GM19099 (cell line): ENCODE measurements around the gene RPN2.

Experiments used
- POLR2A ChIP-seq: IDR thresholded peaks from 3 replicates; pipeline ENCODE4 v1.6.1; 2011; ENCODE audit warnings: low read depth; ENCODE audit not compliant: insufficient read length; ENCODE audit errors: extremely low read depth

RPN2 gene

DNA sequence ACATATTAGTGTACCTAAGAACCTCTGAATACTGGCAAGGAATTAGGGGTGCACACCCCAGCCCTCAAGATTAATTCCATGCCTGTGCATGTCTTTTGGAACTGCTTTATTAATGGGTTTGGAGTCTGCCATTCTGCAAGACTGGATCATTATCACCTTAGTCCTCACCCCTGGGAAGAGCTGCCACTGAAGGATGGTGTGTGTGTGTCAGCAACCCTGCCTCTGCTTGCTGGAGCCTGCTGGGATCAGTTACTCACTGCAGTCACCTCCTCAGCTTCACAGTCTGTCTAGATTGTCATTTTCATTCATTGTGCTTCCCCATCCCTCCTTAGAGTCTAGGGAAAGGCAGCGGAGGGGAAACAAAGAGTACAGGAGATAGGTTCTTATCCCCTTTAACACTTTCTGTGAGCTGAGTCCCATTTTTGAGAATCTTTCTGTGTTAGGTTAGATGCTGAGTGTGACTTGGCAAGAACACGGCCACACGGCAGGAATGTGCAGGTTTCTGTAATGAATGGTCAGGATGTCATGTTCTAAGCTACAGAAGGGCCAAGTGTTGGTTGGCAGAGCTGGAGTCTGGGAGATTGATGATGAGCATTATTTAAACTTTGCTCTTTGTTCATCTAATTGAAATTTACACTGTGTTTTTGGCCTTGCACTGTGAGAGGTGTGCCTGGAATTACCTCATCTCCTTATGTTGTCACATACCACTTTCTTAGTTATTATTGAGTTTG is 61.4 kb downstream of the RPN2 start:
- TF ChIP-seq POLR2A = no peak

DNA sequence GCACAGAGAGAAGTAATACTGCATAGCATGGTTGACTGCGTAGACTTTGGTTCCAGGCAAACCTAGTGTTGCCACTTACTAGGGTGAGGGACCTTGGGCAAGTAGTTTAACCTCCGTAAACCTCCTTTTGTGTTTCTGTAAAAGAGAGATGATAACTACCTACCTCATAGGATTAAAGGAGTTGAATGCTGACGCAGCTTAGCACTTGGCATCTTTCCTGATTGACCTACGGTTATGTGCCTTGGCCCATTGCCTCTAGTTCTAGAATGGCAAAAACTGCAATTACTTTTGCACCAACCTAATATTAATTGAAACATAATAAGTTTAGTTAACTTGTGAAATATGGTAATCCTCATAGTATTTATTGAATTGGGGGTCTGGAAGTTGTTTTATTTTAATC is 63.4 kb downstream of the RPN2 start:
- TF ChIP-seq POLR2A = no peak

DNA sequence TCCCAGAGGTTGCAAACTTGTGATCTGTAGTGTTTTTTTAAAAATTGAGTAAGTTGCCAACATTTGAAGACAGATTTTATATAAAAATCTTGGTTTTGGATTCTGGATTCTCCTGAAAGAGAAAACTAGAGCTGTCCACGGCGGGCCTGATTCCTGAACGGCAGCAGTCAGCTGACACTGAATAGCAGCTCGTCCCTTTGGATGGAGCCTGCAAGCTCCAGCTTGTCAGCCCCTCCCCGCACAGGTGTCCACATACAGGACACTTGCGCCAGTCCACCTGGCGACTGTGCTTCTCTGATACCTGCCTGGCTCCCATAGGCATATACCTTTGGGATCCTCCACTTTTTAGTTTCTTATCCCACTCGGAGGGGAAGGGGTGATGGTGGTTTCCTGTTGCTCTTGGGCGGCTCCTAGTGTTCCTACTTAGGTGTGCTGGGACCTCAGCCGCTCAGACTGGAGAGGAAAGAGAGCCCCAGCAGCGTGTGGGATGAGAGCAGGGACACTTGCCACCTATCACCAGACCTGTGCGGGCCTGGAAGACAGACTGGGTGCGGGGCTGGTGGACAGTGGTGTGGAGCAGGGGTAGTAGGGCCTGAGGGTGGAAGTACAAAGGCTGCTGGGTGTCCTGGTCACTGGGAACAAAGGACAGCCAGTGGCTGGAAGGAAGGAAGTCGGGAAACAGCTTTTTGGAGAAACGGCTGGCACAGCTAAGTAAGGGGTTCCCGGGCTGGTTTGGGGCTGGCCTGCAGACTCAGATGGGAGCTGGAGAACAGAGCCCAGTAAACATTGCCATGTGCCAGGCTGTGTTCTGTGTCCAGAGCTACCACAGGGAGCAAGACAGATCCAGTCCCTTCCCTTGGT is 64.2 kb downstream of the RPN2 start:
- TF ChIP-seq POLR2A = no peak

DNA sequence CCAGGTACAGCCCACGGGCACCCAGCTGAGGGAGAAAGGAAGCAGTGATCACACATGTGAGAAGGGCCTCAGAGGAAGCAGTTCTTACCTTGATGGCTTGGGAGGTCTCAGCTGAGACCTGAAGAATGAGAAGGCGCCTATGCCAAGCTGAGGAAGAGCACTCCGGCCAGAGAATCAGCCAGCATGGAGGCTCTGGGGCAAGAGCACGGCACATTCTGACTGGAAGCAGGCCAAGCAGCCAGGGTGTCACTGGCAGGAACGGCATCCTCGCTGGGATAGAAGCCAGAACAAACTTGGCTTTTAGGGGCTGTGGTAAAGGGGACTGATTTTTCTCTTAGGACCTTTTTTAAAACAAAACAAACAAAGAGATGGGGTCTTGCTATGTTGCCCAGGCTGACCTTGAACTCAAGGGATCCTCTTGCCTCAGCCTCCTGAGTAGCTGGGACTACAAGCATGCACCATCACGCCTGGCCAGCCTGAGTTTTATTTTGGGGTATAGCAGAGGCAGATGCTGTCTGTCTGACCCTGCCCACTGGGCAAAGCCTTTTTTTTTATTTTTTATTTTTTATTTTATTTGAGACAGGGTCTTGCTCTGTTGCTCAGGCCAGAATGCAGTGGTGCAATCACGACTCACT is 64.9 kb downstream of the RPN2 start:
- TF ChIP-seq POLR2A = no peak

DNA sequence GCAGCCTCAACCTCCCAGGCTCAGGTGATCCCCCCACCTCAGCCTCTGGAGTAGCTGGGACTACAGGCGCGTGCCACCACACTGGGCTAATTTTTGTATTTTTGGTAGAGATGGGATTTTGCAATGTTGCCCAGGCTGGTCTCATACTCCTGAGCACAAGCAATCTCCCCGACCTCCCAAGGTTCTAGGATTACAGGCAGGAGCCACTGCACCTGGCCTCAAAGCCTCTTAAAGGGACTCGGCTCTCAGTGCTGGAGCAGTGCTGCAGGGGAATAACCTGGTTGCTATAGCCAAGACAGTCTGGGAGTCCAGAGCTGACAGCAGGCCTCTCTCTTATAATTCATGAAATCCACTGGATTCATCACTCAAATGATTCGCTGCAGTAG is 65.4 kb downstream of the RPN2 start:
- no peak for TF ChIP-seq POLR2A

DNA sequence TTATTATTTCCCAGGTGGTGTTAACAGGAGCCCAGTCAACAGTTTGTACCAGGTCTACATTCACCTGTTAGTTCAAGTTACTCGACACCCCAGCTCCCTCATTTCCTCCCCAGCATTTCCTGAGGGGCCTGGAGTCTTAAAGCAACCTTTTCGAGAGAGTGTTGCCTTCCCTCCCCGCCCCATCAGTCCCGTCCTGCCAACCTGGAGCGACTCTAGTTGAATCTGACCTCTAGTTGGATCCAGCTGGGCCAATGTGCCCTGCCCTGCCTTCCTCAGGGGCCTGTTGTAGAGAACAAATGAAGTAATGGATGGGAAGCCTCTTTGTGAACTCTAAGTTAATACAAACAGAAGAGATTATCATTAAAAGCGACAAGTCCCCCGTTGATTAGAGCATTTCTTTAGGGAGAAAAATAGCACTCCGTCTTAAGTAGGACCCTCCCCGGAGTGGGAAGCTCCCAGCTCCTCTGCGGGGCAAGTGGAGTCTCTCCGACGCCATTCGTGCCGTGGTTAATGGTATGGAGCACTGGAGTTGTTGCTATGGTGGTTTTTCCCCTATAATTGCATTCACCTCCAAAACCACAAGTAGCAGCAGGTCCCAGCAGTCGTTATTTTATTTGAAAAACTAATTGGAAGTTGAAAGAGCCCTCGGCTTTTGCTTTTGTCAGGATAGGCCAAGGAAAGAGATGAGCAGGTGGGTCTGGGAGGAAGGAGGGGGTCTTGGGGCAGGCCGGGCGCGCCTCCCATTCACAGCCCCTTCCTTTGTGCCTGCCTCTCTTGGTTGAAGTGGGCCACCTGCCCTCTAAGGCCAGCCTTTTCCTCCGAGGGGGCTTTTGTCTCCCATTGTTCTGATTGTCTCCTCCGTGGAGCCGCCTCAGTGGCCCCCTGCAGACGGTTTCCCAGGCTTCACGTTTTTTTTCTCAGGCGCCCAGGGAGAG is 66.4 kb downstream of the RPN2 start:
- TF ChIP-seq POLR2A = no peak

DNA sequence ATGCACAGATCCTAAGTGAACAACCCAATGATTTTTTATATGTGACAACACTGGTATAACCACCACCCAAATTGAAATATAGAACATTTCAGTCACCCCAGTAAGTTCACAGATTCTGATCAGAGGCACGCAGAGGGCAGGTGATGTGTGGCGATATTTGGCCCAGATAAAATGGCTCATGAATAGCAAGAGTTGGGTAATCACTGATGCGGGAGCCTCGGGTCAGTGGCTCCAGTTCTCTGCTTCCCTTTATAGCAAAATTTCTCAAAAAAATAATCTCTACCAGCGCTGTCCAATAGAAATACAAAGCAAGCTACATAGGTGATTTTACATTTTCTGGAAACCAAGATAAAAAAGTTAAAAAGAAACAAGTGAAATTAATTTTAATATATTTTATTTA is 67.6 kb downstream of the RPN2 start:
- no peak for TF ChIP-seq POLR2A

DNA sequence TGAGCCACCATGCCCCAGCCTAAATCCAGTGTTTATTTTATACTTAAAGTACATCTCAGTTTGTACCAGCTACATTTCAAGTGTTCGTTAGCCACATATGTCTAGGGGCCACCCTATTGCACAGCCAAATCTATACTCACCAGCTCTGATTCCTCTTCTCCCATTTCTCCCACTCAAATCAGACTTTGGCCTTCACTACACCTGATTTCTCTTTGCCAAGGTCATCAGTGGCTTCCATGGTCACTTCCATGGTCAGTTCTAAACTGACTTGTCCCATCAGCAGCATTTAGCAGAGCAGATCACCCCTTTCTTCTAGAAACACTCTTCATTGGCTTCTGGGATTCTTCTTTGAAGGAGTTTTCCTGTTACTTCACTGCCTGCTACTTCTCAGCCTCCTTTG is 68.4 kb downstream of the RPN2 start:
- TF ChIP-seq POLR2A = no peak

- TF ChIP-seq POLR2A = no peak
These were observed 70.2 kb downstream of the RPN2 start for GRCh38 chr20:37249304-37249703.

DNA sequence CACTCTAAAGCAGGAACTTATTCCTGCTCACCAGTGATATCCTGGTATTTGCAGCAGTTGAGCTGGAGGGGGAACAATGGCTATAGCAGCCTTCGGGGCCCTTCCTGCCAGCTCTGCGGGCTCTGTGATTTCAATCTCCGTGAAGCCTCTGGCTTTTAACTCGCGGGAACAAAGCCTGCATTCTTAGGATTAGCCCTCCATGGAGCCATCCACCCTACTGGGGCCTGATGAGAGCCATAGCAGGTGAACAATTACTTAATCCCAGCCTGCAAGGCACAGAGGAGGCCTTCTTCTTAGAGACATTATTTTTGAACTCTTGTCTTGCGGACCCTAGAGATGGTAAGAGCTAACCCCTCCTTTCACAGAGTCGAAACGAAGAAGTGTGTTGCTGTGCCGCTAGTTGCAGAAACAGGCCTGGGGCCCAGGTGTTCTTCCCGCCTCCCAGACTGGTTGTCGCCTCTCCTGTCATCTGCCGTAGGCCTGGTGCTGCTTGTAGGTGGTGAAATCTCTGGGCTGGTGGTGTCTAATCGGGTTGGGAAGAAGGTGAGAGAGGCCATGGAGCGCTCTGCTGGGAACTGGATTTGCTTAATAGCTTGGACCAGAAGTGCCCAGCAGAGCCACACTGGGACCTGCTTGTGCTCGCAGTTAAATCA is 72.8 kb downstream of the RPN2 start:
- TF ChIP-seq POLR2A = no peak

DNA sequence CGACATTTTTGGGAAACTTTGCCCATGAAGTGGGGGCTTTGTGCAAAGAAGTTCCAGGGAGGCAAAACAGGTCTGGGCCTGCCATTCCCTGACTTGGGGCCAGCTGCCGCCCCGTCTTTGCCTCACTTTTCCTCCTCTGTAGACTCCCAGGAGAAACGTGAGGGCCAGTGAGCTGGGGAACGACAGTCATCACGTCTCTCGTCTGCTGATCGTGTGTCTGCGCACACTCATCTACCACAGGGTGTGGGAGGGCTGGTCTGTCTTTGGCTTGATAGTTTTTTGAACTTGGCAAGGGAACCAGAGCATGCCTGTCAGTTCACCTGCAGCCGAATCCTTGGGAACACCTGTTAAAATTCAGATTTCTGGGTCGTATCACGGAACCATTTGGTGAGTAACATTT is 74.0 kb downstream of the RPN2 start:
- no peak for TF ChIP-seq POLR2A

DNA sequence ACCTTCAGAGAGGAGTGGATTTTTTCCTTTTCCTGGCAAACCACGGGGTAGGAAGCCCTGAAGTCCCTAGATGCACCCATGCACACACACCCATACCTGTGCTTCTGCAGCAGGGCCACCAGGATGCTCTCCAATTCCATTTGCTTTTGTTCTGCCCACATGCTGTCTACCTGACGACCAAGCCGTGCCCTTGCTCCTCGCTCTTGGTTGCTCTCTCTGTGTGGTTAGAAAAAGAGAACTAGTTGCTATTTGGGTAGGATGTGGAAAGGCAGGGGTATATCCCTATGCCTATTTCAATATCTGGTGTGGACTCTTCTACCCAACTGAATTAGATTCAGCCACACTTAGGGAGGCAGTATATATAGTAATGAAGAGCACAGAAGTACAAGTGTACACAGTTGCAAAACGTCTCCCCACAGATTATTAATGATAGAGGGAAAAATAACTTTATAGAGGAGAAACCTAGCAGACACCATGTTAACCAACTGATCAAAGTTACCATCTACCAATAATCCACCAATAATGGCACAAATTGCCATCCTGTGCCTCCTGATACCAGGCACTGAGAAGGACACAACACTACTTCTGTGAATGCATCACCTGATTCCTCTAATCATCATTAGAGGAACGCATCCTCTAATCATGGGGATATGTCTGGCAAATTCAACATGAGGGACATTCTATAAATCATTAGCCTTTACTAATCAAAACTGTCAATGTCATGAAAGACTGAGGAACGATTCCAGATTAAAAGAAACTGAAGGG is 75.2 kb downstream of the RPN2 start:
- no peak for TF ChIP-seq POLR2A

DNA sequence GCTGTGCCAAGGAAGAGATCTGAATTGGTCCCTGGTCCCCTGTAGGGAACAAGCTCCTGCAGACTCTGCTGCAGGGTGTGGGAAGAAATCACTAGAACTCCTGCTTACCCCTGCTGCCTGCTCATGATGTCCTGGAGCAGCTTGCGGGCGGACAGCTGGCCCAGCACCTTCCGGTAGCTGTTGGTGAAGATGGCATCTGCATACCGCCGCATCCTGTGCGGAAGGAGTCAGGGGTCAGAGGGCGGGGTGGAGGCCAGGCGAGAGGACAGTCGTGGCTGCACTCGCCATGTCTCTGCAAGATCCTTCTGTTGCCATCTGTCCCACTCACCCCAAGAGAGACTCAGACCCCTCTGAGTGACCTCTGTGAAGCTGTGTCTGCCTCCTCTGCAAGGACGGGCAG is 77.2 kb downstream of the RPN2 start:
- no peak for TF ChIP-seq POLR2A

- TF ChIP-seq POLR2A = no peak
These were observed 78.4 kb downstream of the RPN2 start for GRCh38 chr20:37257530-37257929.
